ENCODE data around the gene HINT3.
"Not testable (repeated sequence)": the region's sequence is repeated elsewhere in the genome, so short reads cannot be mapped to it uniquely, and the experiment has no call there.

The HINT3 gene

DNA sequence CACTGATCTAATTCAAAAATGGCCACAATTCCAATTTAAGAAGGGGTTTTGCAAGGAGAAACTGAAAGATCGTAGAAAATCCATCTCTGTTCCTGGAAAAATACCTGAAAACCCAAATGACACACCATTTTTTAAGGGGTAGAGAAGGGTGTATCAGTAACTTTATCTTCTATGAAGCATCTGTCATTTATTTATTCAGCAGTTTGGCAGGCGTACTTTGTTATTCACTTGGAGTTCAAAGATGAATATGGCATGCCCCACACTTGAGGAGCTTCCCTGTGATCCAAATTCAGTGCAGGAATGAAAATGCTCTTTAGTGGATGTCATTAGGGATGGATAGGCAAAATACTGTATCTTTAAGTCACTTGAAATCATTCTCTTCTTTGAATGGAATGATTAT is 7.2 kb downstream of the HINT3 start:
- no peak for DNase-seq

- no peak for DNase-seq
Observed at GRCh38 chr6:125966569-125966968, 10.0 kb downstream of the HINT3 start.

GRCh38 chr6:125968493-125968892 is 11.9 kb downstream of the HINT3 start:
- no peak for DNase-seq

DNA sequence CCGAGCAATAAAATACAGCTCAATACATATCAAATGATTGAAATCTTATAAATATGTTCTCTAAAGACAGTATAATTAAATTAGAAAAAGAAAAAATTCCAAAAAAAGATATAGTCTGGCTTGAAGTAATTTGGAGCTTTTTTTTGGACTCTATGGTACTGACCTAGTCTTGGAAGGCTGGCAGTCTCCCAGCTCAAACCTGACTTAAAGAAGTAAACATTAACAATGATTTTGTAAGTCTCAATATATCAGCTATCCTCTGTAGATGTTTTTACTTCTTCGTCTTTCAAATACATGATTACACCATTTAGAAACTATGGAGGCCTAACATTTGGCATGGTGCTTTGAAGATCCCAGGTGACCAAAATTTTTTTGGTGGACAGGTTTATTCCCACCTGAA is 14.2 kb downstream of the HINT3 start:
- no peak for DNase-seq

- not testable (repeated sequence) for DNase-seq
Observed at GRCh38 chr6:125972478-125972877, 15.9 kb downstream of the HINT3 start.

DNA sequence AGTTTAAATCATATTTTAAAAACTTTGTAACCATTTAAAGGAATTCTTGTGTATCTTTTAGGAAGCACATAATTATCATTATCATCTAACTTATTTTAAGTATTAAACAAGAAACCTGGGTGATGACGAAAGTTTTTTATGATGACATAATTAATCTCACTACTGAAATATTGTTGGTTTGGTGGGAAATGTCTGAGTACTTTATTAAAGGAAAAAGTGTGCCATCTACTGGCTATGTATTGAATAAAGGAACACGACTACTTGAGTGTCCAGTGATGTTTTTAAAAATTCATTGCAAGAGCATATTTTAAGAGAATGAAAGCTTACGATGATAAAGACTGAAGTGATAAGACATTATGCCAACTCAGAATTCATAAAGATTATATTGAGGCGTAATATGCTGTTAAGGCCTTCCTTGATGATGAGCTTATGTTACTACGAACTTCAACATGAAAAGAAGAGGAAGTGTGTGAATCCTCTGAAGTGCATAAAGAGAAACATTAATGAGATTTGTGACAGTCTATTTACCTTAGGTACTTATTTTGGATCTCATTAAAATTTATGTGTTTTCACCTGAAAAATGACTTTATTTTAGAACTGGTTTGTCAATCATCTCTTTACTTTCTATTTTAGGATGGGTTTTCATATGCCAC is 17.8 kb downstream of the HINT3 start:
- DNase-seq, result no peak

- DNase-seq, result no peak
Observed at GRCh38 chr6:125979101-125979500, 22.5 kb downstream of the HINT3 start.

DNA sequence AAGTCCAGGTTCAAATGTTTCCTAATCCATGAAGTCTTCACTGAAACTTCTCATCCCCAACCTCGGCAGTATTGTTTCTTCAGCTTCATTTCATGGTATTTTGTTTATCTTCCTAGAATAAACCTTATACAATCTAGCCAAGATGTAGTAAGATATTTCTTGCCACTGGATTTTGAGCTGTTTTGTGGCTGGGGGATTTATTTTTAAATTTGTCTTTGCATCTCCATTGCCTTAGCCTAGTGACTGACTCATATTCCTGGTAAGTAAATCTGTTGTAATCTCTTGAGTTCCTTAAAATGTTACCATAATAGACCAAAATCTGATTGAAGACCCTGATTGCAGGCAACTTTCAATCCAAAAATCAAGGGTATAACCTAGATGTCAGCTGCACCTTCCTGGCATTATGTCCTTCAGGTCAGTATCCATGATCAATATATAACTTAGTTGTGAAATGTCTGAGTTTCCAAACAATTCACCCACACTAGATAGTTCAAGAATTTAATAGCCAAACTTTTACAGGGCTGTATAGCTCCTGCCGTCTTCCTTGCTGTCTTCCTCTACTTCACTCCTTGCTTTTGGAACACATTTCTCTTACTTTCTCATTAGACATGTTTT is 25.1 kb downstream of the HINT3 start:
- DNase-seq, result no peak

DNA sequence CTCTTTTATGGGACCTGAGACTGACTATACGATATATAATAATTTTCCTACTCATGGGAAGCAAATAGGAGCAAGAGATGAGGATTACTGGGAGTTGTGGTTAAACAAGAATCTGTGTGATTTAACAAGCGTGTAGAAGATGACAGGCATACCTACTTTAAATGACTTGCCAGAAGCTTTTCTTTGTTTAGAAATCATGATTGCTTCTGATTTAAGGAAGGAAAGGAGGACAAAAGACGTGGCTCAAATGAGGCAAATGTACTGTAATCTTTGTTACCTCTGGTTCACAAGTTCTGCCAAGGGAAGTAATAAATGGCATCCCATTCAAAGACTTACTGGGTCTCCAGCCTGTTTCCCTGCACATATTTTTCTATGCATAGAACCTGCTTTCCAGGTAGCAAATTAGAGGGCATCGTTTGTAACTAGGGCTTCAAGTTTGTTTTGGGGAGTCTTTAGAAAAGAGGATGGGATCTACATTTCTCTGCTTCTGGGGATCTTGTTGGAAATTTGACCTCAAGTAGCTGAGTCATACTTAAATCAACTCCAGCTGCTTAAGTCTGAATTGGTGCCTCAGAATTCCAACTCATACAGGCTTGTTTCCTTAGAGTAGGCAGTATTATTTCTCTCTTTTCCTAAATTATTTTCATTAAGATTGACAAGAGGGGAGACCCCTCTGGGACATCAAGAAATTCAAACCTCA is 26.8 kb downstream of the HINT3 start:
- DNase-seq, result no peak

DNA sequence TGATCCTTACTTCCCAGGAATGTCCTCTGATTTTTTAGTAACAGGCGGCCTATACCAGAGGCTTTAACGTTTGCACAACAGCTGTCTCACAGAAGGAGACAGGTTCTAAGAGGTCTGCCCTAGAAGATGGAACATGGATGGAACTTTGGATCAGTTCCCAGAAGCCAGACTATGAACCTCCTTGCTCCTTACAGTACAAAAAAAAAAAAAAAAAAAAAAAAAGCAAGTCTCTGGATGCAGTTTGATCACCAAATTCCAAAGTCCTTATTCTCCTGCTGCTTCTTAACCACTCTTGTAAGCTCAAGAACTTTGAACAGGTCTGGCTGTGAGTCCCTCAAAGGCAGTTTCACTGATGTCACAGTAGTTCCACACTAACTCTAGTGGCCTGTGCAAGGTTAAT is 27.7 kb downstream of the HINT3 start:
- no peak for DNase-seq

DNA sequence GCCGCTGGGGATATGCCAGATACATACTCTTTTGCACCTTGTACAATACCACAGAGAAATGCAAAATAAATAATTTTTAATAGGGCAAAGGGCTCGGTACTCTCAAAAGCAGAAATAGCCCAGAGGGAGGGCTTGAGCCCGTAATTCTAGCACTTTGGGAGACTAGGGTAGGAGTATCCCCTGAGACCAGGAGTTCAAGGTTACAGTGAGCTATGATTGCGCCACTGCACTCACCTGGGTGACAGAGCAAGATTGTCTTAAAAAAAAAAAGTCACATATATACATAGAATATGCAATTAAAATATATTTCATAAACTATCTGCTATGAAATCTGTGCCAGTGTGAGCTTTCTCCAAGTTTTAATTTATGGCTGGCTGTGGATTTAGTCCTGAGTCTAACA is 29.0 kb downstream of the HINT3 start:
- no peak for DNase-seq

- no peak for DNase-seq
Observed at GRCh38 chr6:125985979-125986300, 29.4 kb downstream of the HINT3 start.

- peak; percentile 94 for DNase-seq
Observed at GRCh38 chr6:125986301-125987025, 29.9 kb downstream of the HINT3 start, which contains the start of gene TRMT11. TSS of gene TRMT11 (plus strand) at chr6:125986540. CDS start at chr6:125986551, 11 bp downstream.

GRCh38 chr6:125987026-125987617 is 30.6 kb downstream of the HINT3 start:
- DNase-seq, result no peak

DNA sequence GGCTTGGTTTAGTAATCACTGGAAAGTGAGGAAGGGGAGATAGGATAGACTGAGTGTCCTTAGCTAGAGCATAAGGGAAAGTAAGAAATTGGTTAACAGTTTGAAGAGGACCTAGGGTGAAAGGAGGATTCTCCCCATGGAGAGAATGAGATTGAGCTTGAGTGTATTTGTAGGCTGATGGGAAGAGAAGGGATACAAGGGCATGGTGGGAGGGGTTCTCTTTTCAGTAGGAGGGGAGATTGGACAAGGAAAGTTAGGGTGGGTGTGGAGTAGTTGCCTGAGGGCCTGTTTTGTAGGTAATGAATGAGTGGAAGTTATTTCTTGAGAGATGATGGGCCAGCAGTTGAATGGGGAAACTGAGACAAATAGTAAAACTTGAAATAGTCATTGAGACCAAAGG is 31.7 kb downstream of the HINT3 start:
- no peak for DNase-seq

DNA sequence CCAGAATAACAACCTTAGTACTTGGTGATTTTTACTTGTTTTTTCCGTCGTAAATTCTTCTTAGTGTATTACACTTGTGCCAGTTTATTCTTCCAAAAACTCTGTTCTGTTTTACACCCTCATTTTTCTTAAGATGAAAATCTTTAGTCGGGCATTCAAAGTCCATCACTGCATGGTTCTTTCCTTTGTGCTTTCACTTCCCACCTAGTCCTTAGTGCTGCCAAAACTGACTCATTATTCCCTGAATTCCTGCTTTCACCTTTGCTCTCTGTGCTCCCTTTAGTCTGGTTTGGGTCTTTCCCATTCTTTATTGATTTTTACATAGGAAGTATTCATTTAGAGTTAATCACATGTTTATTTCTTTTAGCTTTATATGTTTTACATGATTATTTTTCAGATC is 33.1 kb downstream of the HINT3 start:
- DNase-seq, result no peak

DNA sequence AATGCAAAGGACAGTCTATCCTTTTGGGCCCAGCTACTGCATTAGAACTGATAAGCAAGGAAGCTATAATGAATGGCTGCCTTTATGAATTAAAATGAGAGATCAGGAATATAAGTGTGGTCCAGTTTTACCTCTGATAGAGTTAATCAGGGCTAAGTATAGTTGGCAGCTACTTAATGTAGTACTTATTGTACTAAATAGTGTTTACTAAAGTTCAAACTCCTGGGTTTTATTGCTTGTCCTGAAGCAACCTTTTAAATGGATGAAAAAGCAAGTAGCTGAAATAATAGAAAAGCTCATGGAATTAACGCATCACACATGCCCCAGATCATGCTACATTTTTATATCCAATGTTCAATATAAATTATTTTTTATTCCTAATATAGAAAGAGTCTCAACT is 35.1 kb downstream of the HINT3 start:
- DNase-seq, result no peak

DNA sequence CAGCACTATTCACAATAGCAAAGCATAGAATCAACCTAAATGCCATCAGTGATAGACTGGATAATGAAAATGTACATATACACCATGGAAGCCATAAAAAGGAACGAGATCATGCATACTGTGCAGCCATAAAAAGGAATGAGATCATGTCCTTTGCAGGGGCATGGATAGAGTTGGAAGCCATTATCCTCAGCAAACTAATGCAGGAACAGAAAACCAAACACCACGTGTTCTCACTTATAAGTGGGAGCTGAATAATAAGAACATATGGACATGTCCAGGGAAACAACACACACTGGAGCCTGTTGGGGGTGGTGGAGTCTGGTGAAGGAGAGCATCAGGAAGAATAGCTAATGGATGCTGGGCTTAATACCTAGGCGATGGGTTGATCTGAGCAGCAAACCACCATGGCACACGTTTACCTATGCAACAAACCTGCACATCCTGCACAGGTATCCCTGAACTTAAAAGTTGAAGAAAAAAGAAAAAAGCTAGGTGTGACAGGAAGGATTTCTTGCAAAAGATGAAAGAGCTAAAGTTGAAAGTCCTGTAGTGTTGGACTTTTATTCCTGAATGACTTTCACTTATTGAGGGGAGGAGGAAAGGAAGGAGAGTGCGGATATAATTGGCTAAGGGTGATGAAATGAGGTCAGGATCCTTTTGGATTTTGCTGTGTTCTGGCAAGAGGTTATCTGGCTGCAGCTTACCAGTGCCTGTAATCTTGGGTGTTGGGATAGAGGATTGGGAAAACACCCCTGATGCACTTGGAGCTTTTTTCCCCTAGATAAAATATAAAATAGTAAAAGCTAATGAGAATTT is 38.3 kb downstream of the HINT3 start:
- no peak for DNase-seq

GRCh38 chr6:125995972-125996580 is 39.5 kb downstream of the HINT3 start:
- peak; percentile 56 for DNase-seq

- DNase-seq, result no peak
Observed at GRCh38 chr6:126002755-126003679, 46.4 kb downstream of the HINT3 start.

DNA sequence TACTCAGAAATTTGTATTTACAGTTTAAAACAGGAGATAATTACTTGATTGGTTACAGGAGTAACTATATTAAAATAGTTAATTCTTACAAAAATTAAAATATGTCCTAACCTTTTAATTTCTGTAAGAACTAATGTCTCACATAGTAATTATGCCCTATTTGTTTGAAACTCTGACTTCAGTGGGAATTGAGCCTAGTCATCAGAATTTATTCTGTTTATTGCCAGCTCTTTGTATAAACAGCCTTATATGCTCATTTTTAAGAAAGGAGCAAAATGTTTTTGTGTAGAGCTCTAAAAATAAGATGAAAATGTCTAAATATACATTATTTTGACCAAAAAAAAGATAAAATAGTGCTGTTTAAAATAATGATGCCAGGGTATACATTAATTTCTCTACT is 51.2 kb downstream of the HINT3 start:
- DNase-seq, result no peak
